ENCODE data around the gene CAPN5. TPM values are rescaled to one million over a fixed set of nuclear protein-coding genes. Genes with fewer than 3 reads are reported as not detected.
"Not testable (repeated sequence)": the region's sequence is repeated elsewhere in the genome, so short reads cannot be mapped to it uniquely, and the experiment has no call there.

Gene CAPN5
- total RNA-seq, 2 donors from 2014 or later: 2.5 to 3.0 TPM

GRCh38 chr11:77047928-77048446 lies 18.8 kb upstream of the CAPN5 start:
- peaks cover 14% of the 10 kb centered on the region for H3K4me1 Mint-ChIP-seq
- not testable (repeated sequence) for H3K9me3 ChIP-seq (ENCODE audit: control insufficient read depth, low read length, poor library complexity, severe bottlenecking); H3K36me3 Mint-ChIP-seq (ENCODE audit: low read depth); H3K27me3 Mint-ChIP-seq; DNase-seq; ATAC-seq; H3K4me3 Mint-ChIP-seq
- peak overlapping the region; percentile 87 for H3K27ac Mint-ChIP-seq

GRCh38 chr11:77049026-77049425 lies 17.7 kb upstream of the CAPN5 start:
- no peaks in the 10 kb centered on the region for H3K9me3 ChIP-seq (ENCODE audit: control insufficient read depth, low read length, poor library complexity, severe bottlenecking)
- no peak overlapping the region for H3K4me3 Mint-ChIP-seq
- no peak overlapping the region for H3K27ac Mint-ChIP-seq
- no peak for DNase-seq
- no peaks in the 10 kb centered on the region for H3K36me3 Mint-ChIP-seq (ENCODE audit: low read depth)
- no peak for ATAC-seq
- peaks cover 14% of the 10 kb centered on the region for H3K4me1 Mint-ChIP-seq
- H3K27me3 Mint-ChIP-seq: peaks cover 9% of the 10 kb centered on the region

- no peaks in the 10 kb centered on the region for H3K9me3 ChIP-seq (ENCODE audit: control insufficient read depth, low read length, poor library complexity, severe bottlenecking)
- Mint-ChIP-seq H3K4me1 (peaks cover 5% of the 10 kb centered on the region), H3K27me3 (peaks cover 5% of the 10 kb centered on the region), H3K27ac (no peak overlapping the region), H3K36me3 (ENCODE audit: low read depth) (peaks cover 2% of the 10 kb centered on the region), H3K4me3 (no peak overlapping the region)
- DNase-seq (no peak), ATAC-seq (no peak)
Measured at GRCh38 chr11:77051511-77051910, 15.3 kb upstream of the CAPN5 start.

GRCh38 chr11:77052518-77052917 lies 14.3 kb upstream of the CAPN5 start:
- H3K27ac Mint-ChIP-seq: no peak overlapping the region
- no peaks in the 10 kb centered on the region for H3K9me3 ChIP-seq (ENCODE audit: control insufficient read depth, low read length, poor library complexity, severe bottlenecking)
- DNase-seq (no peak), ATAC-seq (no peak)
- H3K4me1 Mint-ChIP-seq: no peaks in the 10 kb centered on the region
- H3K27me3 Mint-ChIP-seq: peaks cover 5% of the 10 kb centered on the region
- H3K36me3 Mint-ChIP-seq (ENCODE audit: low read depth): peaks cover 4% of the 10 kb centered on the region
- no peak overlapping the region for H3K4me3 Mint-ChIP-seq

- DNase-seq: no peak
- H3K4me3 Mint-ChIP-seq: no peak overlapping the region
- no peak overlapping the region for H3K27ac Mint-ChIP-seq
- H3K9me3 ChIP-seq (ENCODE audit: control insufficient read depth, low read length, poor library complexity, severe bottlenecking): no peaks in the 10 kb centered on the region
- no peak for ATAC-seq
- H3K4me1 Mint-ChIP-seq: no peaks in the 10 kb centered on the region
- peaks cover 5% of the 10 kb centered on the region for H3K27me3 Mint-ChIP-seq
- H3K36me3 Mint-ChIP-seq (ENCODE audit: low read depth): peaks cover 4% of the 10 kb centered on the region
Measured at GRCh38 chr11:77053217-77054015, 13.4 kb upstream of the CAPN5 start.

- H3K4me3 Mint-ChIP-seq: no peak overlapping the region
- DNase-seq: no peak
- H3K4me1 Mint-ChIP-seq: no peaks in the 10 kb centered on the region
- peaks cover 4% of the 10 kb centered on the region for H3K36me3 Mint-ChIP-seq (ENCODE audit: low read depth)
- H3K27me3 Mint-ChIP-seq: peaks cover 9% of the 10 kb centered on the region
- H3K27ac Mint-ChIP-seq: no peak overlapping the region
- ATAC-seq: no peak
- H3K9me3 ChIP-seq (ENCODE audit: control insufficient read depth, low read length, poor library complexity, severe bottlenecking): no peaks in the 10 kb centered on the region
Measured at GRCh38 chr11:77054084-77054483, 12.7 kb upstream of the CAPN5 start.

GRCh38 chr11:77055101-77055561 lies 11.6 kb upstream of the CAPN5 start:
- DNase-seq (no peak), ATAC-seq (no peak)
- no peaks in the 10 kb centered on the region for H3K4me1 Mint-ChIP-seq
- H3K27me3 Mint-ChIP-seq: peaks cover 9% of the 10 kb centered on the region
- no peaks in the 10 kb centered on the region for H3K9me3 ChIP-seq (ENCODE audit: control insufficient read depth, low read length, poor library complexity, severe bottlenecking)
- H3K27ac Mint-ChIP-seq: no peak overlapping the region
- H3K36me3 Mint-ChIP-seq (ENCODE audit: low read depth): peaks cover 4% of the 10 kb centered on the region
- H3K4me3 Mint-ChIP-seq: no peak overlapping the region

- DNase-seq: no peak
- Mint-ChIP-seq H3K36me3 (ENCODE audit: low read depth) (peaks cover 4% of the 10 kb centered on the region), H3K27ac (no peak overlapping the region), H3K4me1 (no peaks in the 10 kb centered on the region), H3K4me3 (no peak overlapping the region), H3K27me3 (peaks cover 9% of the 10 kb centered on the region)
- ATAC-seq: no peak
- H3K9me3 ChIP-seq (ENCODE audit: control insufficient read depth, low read length, poor library complexity, severe bottlenecking): no peaks in the 10 kb centered on the region
Measured at GRCh38 chr11:77055913-77056312, 10.9 kb upstream of the CAPN5 start.

- H3K9me3 ChIP-seq (ENCODE audit: control insufficient read depth, low read length, poor library complexity, severe bottlenecking): no peaks in the 10 kb centered on the region
- ATAC-seq (no peak), DNase-seq (no peak)
- Mint-ChIP-seq H3K36me3 (ENCODE audit: low read depth) (peaks cover 4% of the 10 kb centered on the region), H3K27me3 (peaks cover 9% of the 10 kb centered on the region), H3K4me3 (no peak overlapping the region), H3K4me1 (no peaks in the 10 kb centered on the region), H3K27ac (no peak overlapping the region)
Measured at GRCh38 chr11:77056814-77057402, 9.9 kb upstream of the CAPN5 start.

GRCh38 chr11:77057938-77058474 lies 8.8 kb upstream of the CAPN5 start:
- no peaks in the 10 kb centered on the region for H3K4me1 Mint-ChIP-seq
- no peak overlapping the region for H3K4me3 Mint-ChIP-seq
- DNase-seq (no peak), ATAC-seq (no peak)
- peaks cover 4% of the 10 kb centered on the region for H3K36me3 Mint-ChIP-seq (ENCODE audit: low read depth)
- peaks cover 9% of the 10 kb centered on the region for H3K27me3 Mint-ChIP-seq
- no peaks in the 10 kb centered on the region for H3K9me3 ChIP-seq (ENCODE audit: control insufficient read depth, low read length, poor library complexity, severe bottlenecking)
- no peak overlapping the region for H3K27ac Mint-ChIP-seq

GRCh38 chr11:77058900-77059299 lies 7.9 kb upstream of the CAPN5 start:
- no peak overlapping the region for H3K27ac Mint-ChIP-seq
- DNase-seq: no peak
- H3K4me1 Mint-ChIP-seq: no peaks in the 10 kb centered on the region
- H3K4me3 Mint-ChIP-seq: no peak overlapping the region
- peaks cover 9% of the 10 kb centered on the region for H3K27me3 Mint-ChIP-seq
- H3K9me3 ChIP-seq (ENCODE audit: control insufficient read depth, low read length, poor library complexity, severe bottlenecking): no peaks in the 10 kb centered on the region
- no peak for ATAC-seq
- H3K36me3 Mint-ChIP-seq (ENCODE audit: low read depth): peaks cover 4% of the 10 kb centered on the region

- no peaks in the 10 kb centered on the region for H3K9me3 ChIP-seq (ENCODE audit: control insufficient read depth, low read length, poor library complexity, severe bottlenecking)
- ATAC-seq (no peak), DNase-seq (no peak)
- Mint-ChIP-seq H3K27me3 (peaks cover 6% of the 10 kb centered on the region), H3K27ac (no peak overlapping the region), H3K36me3 (ENCODE audit: low read depth) (peaks cover 4% of the 10 kb centered on the region), H3K4me1 (peaks cover 1% of the 10 kb centered on the region), H3K4me3 (no peak overlapping the region)
Measured at GRCh38 chr11:77059806-77060205, 7.0 kb upstream of the CAPN5 start.

- no peaks in the 10 kb centered on the region for H3K9me3 ChIP-seq (ENCODE audit: control insufficient read depth, low read length, poor library complexity, severe bottlenecking)
- ATAC-seq (no peak), DNase-seq (no peak)
- H3K36me3 Mint-ChIP-seq (ENCODE audit: low read depth): peaks cover 2% of the 10 kb centered on the region
- no peak overlapping the region for H3K4me3 Mint-ChIP-seq
- no peak overlapping the region for H3K27ac Mint-ChIP-seq
- H3K4me1 Mint-ChIP-seq: peaks cover 4% of the 10 kb centered on the region
- peaks cover 4% of the 10 kb centered on the region for H3K27me3 Mint-ChIP-seq
Measured at GRCh38 chr11:77060234-77060633, 6.5 kb upstream of the CAPN5 start.
